K562 (cell line): Measurements from ENCODE around the gene MPZL1. TPM values are rescaled to one million over a fixed set of nuclear protein-coding genes. Genes with fewer than 3 reads are reported as not detected.

Experiments used
- EP400 ChIP-seq: fragments of 450-650 bp; IDR thresholded peaks from 2 replicates; pipeline ENCODE4 v1.6.1; 2017; ENCODE audit warnings: antibody characterized with exemption, mild to moderate bottlenecking, moderate library complexity
- EWSR1 ChIP-seq: fragments of 450-650 bp; IDR thresholded peaks from 2 replicates; pipeline ENCODE4 v1.6.1; 2018; ENCODE audit warnings: borderline replicate concordance, mild to moderate bottlenecking, low read depth, moderate library complexity; ENCODE audit not compliant: partially characterized antibody
- FOXP1 ChIP-seq: sonication (generic); formaldehyde crosslinking; IDR thresholded peaks from 2 replicates; pipeline ENCODE4 v1.8.0; 2022; ENCODE audit warnings: mild to moderate bottlenecking, missing genetic modification reagents
- GTF2B ChIP-seq: IDR thresholded peaks from 2 replicates; pipeline ENCODE4 v1.6.1; 2011; ENCODE audit not compliant: insufficient read length; ENCODE audit errors: extremely low read depth
- HNRNPLL ChIP-seq: fragments of 200-400 bp; formaldehyde crosslinking; IDR thresholded peaks from 2 replicates; pipeline ENCODE4 v1.6.1; 2017; ENCODE audit warnings: low read length, low read depth, mild to moderate bottlenecking; ENCODE audit not compliant: poor library complexity, severe bottlenecking
- ILF3 ChIP-seq: fragments of 450-650 bp; IDR thresholded peaks from 2 replicates; pipeline ENCODE4 v1.6.1; 2018; ENCODE audit warnings: antibody characterized with exemption, mild to moderate bottlenecking, moderate library complexity, borderline replicate concordance
- MEF2D ChIP-seq: conservative IDR thresholded peaks from 2 replicates; pipeline ENCODE4 v1.6.1; 2016; ENCODE audit warnings: low read depth, missing genetic modification characterization, missing compliant biosample characterization
- MTF1 ChIP-seq: fragments of 250-450 bp; sonication (Bioruptor Pico); IDR thresholded peaks from 2 replicates; pipeline ENCODE4 v1.9.0; 2021; ENCODE audit warnings: moderate library complexity, mild to moderate bottlenecking, inconsistent platforms, borderline replicate concordance
- PHTF2 ChIP-seq: fragments of 250-450 bp; sonication (Bioruptor Pico); IDR thresholded peaks from 2 replicates; pipeline ENCODE4 v1.5.0; 2021; ENCODE audit warnings: mild to moderate bottlenecking
- RAD21 ChIP-seq, 2 experiments: fragments of 250-450 bp in 1 of 2; fragments of 450-650 bp in 1 of 2; sonication (Bioruptor Pico) in 1 of 2; formaldehyde crosslinking in 1 of 2; IDR thresholded peaks in 1 of 2; conservative IDR thresholded peaks in 1 of 2; 2 replicates each; pipeline versions ENCODE4 v1.4.0 to v1.8.0; 2020 to 2022; ENCODE audit warnings: mild to moderate bottlenecking in 2 of 2, moderate library complexity in 1 of 2
- RHOXF2B ChIP-seq: fragments of 250-450 bp; sonication (Bioruptor Pico); conservative IDR thresholded peaks from 2 replicates; pipeline ENCODE4 v1.5.1; 2021
- TEAD4 ChIP-seq, 2 experiments: sonication (generic) in 1 of 2; formaldehyde crosslinking in 1 of 2; IDR thresholded peaks; 2 replicates each; pipeline versions ENCODE4 v1.6.1 to v1.8.0; 2012 to 2022; ENCODE audit warnings: borderline replicate concordance in 1 of 2, inconsistent platforms in 1 of 2, low read length in 1 of 2, mild to moderate bottlenecking in 1 of 2, missing genetic modification reagents in 1 of 2
- TRIM24 ChIP-seq, 2 experiments: fragments of 450-650 bp; IDR thresholded peaks; 2 replicates each; pipeline ENCODE4 v1.6.1; 2016
- VEZF1 ChIP-seq: fragments of 200-800 bp; sonication (Bioruptor generic); IDR thresholded peaks from 2 replicates; pipeline ENCODE4 v1.6.1; 2017; ENCODE audit warnings: missing genetic modification characterization, missing compliant biosample characterization
- ZBTB8A ChIP-seq: fragments of 450-650 bp; IDR thresholded peaks from 2 replicates; pipeline ENCODE4 v1.6.1; 2018; ENCODE audit warnings: mild to moderate bottlenecking, moderate library complexity; ENCODE audit not compliant: partially characterized antibody
- ZEB2 ChIP-seq: fragments of 450-650 bp; IDR thresholded peaks from 2 replicates; pipeline ENCODE4 v1.6.1; 2016
- ZNF124 ChIP-seq: sonication (generic); formaldehyde crosslinking; IDR thresholded peaks from 2 replicates; pipeline ENCODE4 v1.8.1; 2022; ENCODE audit warnings: missing genetic modification reagents
- ZNF3 ChIP-seq: fragments of 250-450 bp; sonication (Bioruptor Pico); IDR thresholded peaks from 2 replicates; pipeline ENCODE4 v1.5.0; 2021; ENCODE audit warnings: mild to moderate bottlenecking, moderate library complexity
- ZNF57 ChIP-seq: fragments of 450-650 bp; formaldehyde crosslinking; IDR thresholded peaks from 2 replicates; pipeline ENCODE4 v1.4.0; 2020; ENCODE audit warnings: mild to moderate bottlenecking, moderate library complexity
- ZNF75A ChIP-seq: fragments of 450-650 bp; formaldehyde crosslinking; IDR thresholded peaks from 2 replicates; pipeline ENCODE4 v1.4.0; 2020; ENCODE audit warnings: mild to moderate bottlenecking
- polyA plus RNA-seq, 8 experiments: library from polyadenylated mRNA; depleted of rRNA in 4 of 8; stranded (reverse) in 5 of 8; unstranded in 3 of 8; fragments of >200 nt; fragmentation: Nextera tagmentation in 2 of 8; fragmentation: Illumina TruSeq in 1 of 8; extraction: Ambion mirVana in 2 of 8; extraction: Trizol in 1 of 8; gene quantifications; 2 replicates each; pipeline versions ENCODE4 v1.2.1 to v1.2.3, GENCODE V29; 2011 to 2014; ENCODE audit warnings: inconsistent platforms in 1 of 8, missing spikeins in 1 of 8
- total RNA-seq, 7 experiments: library from RNA; depleted of rRNA in 6 of 7; stranded (reverse); fragments of >200 nt in 6 of 7; fragmentation: Illumina TruSeq in 2 of 7; extraction: Trizol in 2 of 7; gene quantifications; 2 replicates each; pipeline versions ENCODE4 v1.2.1 to v1.2.3, GENCODE V29; 2011 to 2021; ENCODE audit warnings: low replicate concordance in 1 of 7
- TF ChIP-seq, protein P1 (sequence below): fragments of 450-650 bp; IDR thresholded peaks from one replicate; pipeline ENCODE4 v1.6.1; 2018; ENCODE audit warnings: mild to moderate bottlenecking, moderate library complexity; ENCODE audit not compliant: partially characterized antibody
- TF ChIP-seq, protein P2 (sequence below): fragments of 450-650 bp; IDR thresholded peaks from 2 replicates; pipeline ENCODE4 v1.6.1; 2016; ENCODE audit warnings: low read depth, mild to moderate bottlenecking, moderate library complexity
- TF ChIP-seq, protein P3 (sequence below): fragments of 250-450 bp; sonication (Bioruptor Pico); IDR thresholded peaks from 2 replicates; pipeline ENCODE4 v1.8.0; 2021; ENCODE audit warnings: mild to moderate bottlenecking, moderate library complexity

The MPZL1 gene
- total and polyA plus RNA-seq, 9 of the 15 experiments (the other 6 are each of a cell fraction or from before 2014, with no cell fraction given) = 14.5 to 153 (median 66.5) TPM

DNA sequence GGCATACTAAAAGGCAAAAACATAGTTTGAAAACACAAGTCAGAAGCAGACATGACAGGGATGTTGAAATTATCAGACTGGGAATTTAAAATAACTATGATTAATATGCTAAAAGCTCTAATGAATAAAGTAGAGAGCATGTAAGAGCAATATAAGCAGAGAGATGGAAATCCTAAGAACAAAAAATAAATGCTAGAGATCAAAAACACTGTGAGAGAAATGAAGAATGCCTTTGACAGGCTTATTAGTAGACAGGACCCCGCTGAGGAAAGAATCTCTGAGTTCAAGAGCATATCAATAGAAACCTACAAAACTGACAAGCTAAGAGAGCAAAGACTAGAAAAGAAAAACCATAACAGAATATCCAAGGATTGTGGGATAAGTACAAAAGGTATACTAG is 93.9 kb downstream of the MPZL1 start (continued):
- TF ChIP-seq VEZF1 (no peak), ZBTB8A (no peak), EP400 (no peak), GTF2B (no peak), MTF1 (CRISPR knock-in tag) (no peak), TRIM24 (IDR thresholded peaks at IDR 0.05) (peak in 1 of 2 experiments; percentile 25; a peak in 3 of 4 replicates), MEF2D (no peak), ZNF124 (CRISPR knock-in tag) (no peak), EWSR1 (no peak), PHTF2 (CRISPR knock-in tag) (no peak), RHOXF2B (CRISPR knock-in tag) (no peak), HNRNPLL (no peak), ZNF3 (CRISPR knock-in tag) (no peak), ZEB2 (0 out of 2 replicates have a peak, but pooled peaks have one; percentile 23), ILF3 (no peak), ZNF57 (CRISPR knock-in tag) (no peak), RAD21 (CRISPR knock-in tag; conservative IDR thresholded peaks at IDR 0.05 in 1 of 2, IDR thresholded peaks at IDR 0.05 in 1 of 2) (no peak), FOXP1 (CRISPR knock-in tag) (no peak), TEAD4 (IDR thresholded peaks at IDR 0.05; ENCODE audit: low read length) (no peak), TEAD4 (CRISPR knock-in tag; IDR thresholded peaks at IDR 0.05; ENCODE audit: borderline replicate concordance) (no peak), ZNF75A (CRISPR knock-in tag) (no peak)
- TF ChIP-seq, protein P1, sequence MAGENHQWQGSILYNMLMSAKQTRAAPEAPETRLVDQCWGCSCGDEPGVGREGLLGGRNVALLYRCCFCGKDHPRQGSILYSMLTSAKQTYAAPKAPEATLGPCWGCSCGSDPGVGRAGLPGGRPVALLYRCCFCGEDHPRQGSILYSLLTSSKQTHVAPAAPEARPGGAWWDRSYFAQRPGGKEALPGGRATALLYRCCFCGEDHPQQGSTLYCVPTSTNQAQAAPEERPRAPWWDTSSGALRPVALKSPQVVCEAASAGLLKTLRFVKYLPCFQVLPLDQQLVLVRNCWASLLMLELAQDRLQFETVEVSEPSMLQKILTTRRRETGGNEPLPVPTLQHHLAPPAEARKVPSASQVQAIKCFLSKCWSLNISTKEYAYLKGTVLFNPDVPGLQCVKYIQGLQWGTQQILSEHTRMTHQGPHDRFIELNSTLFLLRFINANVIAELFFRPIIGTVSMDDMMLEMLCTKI = no peak
- TF ChIP-seq, protein P2, sequence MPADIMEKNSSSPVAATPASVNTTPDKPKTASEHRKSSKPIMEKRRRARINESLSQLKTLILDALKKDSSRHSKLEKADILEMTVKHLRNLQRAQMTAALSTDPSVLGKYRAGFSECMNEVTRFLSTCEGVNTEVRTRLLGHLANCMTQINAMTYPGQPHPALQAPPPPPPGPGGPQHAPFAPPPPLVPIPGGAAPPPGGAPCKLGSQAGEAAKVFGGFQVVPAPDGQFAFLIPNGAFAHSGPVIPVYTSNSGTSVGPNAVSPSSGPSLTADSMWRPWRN = no peak
- TF ChIP-seq, protein P3, sequence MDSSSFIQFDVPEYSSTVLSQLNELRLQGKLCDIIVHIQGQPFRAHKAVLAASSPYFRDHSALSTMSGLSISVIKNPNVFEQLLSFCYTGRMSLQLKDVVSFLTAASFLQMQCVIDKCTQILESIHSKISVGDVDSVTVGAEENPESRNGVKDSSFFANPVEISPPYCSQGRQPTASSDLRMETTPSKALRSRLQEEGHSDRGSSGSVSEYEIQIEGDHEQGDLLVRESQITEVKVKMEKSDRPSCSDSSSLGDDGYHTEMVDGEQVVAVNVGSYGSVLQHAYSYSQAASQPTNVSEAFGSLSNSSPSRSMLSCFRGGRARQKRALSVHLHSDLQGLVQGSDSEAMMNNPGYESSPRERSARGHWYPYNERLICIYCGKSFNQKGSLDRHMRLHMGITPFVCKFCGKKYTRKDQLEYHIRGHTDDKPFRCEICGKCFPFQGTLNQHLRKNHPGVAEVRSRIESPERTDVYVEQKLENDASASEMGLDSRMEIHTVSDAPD (CRISPR knock-in tag) = no peak
